ENCODE results near the gene CRYBG1.

- TF ChIP-seq CTCF (IDR thresholded peaks at IDR 0.05) (no peak), POLR2A (IDR thresholded peaks at IDR 0.05) (no peak)
Observed at GRCh38 chr6:106508834-106509233, 148.3 kb downstream of the CRYBG1 start.

Measured in lower leg skin (tissue), 3 donors.